Measurements from ENCODE around the gene PICALM.
"Not testable (repeated sequence)": the region's sequence is repeated elsewhere in the genome, so short reads cannot be mapped to it uniquely, and the experiment has no call there.

PICALM gene

DNA sequence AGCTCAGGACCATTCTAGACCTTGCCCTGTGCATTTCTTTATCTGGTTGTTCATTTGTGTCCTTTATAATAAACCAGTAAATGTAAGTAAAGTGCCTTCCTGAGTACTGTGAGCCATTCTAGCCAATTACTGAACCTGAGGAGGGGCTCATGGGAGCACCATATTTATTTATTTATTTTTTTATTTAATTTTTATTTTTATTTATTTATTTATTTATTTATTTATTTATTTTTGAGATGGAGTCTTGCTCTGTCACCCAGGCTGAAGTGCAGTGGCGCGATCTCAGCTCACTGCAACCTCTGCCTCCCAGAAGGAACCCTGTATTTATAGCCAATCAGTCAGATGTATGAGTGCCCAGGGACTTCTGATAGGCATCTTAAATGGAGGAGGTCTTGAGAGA, 18.8 kb upstream of the PICALM start:
- DNase-seq (ENCODE audit: low read depth, low spot score); H3K4me3 ChIP-seq (ENCODE audit: low read length): not testable (repeated sequence)

DNA sequence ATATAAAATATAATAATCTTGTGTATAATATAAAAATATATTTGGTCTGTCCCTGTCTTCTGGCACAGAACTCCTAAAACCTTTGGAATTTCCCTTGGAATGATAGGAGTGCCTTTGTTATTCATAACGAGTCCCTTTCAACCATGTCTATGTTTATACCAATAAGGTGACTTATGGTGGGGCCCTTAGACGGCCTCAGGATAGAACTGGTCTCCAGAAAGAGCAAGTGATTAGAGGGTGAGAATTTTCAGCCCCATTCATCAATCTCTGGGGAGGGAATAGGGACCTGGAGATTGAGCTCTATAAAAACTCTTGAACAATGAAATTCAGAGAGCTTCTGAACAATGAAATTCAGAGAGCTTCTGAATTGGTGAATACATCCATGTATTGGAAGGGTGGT, 18.4 kb upstream of the PICALM start:
- no peak for DNase-seq (ENCODE audit: low read depth, low spot score)
- H3K4me3 ChIP-seq (ENCODE audit: low read length): no peak overlapping the region

DNA sequence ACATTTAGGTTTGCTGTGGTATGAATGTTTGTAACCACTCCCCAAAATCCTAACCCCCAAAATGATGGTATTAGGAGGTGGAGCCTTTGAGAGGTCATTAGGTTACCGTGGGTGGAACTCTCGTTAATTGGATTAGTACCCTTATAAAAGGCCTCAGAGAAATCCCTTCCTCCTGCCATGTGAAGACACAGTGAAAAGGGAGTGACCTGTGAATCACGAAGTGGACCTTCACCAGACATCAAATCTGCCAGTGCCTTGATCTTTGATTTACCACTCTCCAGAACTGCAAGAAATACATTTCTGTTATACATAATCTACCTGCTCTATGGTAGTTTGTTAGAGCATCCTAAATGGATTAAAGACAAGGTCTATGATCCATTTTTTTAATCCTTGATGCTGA, 12.6 kb upstream of the PICALM start:
- no peak for DNase-seq (ENCODE audit: low read depth, low spot score)
- no peak overlapping the region for H3K4me3 ChIP-seq (ENCODE audit: low read length)

DNA sequence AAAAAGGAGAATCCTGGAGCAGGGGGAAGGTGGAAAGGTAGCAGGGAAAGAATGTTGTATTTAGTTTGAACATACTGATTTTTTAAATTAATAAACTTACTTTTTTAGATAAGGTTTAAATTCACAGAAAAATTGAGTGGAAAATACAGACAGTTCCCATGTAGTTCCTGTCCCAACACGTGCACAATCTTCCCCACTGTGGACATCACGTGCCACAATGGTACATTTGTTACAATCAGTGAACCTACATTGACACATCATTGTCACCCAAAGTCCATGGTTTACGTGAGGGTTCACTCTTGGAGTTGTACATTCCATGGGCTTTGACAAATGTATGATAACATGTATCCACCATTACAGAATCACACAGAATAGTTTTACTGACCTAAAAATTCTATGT, 10.5 kb upstream of the PICALM start:
- no peak overlapping the region for H3K4me3 ChIP-seq (ENCODE audit: low read length)
- no peak for DNase-seq (ENCODE audit: low read depth, low spot score)

DNA sequence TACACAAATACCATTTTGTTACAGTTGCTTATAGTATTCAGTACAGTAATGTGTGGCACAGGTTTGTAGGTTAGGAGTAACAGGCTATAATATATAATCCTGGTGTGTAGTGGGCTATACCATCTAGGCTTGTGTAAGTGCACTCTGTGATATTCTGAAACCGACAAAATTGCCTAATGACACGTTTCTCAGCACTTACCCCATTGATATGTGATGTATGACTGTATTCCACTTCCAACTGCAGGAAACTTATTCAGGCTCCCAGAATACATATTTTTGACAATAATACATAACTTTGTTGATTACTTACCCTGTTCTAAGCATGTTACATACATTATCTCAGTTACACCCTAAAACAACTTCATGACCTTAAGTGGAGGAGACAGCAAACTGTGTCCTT, 5.1 kb upstream of the PICALM start:
- DNase-seq (ENCODE audit: low read depth, low spot score): no peak
- H3K4me3 ChIP-seq (ENCODE audit: low read length): no peak overlapping the region

DNA sequence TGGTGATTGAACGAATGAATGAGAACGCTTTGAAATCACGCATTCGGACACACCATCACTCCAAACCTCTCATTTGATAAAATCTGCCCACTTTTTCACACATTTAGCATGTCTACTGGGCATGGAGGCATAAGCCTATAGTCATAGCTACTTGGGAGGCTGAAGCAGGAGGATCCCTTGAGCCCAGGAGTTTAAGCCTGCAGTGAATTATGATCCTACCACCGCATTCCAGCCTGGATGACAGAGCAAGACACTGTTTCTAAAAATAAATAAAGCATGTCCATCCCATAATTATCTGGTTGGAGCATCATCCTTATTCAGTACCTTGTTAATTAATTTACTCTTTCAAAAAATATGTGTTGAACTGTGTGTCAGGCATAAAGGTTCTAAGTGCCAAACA, 3.3 kb upstream of the PICALM start:
- DNase-seq (ENCODE audit: low read depth, low spot score): no peak
- H3K4me3 ChIP-seq (ENCODE audit: low read length): no peak overlapping the region

DNA sequence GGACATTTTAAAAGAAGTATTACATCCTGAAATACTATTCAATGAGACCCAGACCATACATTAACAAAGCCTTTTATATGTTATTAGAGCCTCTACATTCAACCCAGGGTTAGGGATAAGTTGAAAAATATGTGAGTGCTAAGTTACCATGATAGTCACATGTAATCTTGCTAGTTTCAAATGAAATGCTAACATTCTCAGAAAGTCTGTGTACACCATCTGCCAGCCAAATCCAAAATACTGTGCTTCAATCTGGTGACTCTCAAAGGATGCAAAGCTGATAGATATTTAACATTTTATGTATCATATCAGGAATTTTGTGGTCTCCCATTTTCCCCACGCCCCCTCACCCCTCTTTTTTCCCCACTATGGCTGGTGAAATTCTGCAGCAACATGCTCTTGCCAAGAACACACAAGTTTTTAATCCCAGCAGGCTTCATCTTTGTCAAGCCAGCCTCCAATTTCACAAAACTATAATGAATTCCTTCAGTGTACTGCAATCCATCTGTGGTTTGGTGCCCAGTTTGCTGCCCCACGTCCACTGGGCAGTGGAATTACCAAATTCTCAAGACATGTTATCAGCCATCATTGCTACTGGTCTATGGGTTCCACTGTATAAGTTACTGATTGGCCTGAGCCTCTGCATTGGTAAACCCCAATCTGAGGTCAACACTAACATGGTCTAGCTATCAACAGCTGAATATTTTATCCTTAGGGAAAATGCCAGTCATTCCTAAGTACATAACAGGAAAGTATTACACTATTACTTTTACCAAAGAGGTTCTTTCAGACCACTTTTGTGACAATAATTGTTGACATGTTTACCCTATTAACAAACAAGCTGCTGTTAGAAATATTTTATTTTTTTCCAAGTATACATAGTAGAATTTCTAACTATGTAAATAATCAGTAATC, 1.5 kb upstream of the PICALM start:
- no peak for DNase-seq (ENCODE audit: low read depth, low spot score)
- H3K4me3 ChIP-seq (ENCODE audit: low read length): no peak overlapping the region

DNA sequence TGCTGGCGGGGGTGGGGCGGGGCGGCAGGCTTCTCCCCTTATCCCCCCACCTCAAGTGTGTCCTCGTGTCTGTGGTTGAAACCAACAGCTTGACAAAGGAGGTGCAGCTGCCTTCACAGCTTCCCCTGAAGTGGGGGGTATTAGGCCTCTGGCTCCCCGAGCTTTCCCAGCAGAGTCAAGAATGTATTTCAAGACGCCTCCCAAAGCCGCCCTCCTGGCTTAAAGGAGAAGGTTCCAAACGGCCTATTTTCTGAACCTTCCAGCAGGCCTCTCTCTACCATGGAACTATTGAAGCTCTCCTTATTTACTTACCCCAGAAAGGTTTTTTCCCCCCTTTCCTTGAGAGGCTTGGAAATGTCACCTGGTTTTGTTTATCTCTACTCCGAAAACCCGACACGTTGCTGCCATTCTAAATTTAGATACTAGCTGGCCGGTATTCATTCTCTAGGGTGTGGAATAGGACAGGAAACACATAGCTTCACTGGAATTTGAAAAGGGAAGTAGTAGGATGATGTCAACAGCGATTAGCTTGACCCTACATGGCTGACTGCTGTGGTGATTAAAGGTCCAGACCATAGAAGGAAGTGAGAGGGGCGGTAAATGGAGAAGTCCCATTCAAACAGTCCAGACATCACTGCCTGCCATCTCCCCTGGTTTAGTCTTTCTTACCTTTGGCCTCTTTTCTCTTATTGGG, 671 bp upstream of the PICALM start:
- H3K4me3 ChIP-seq (ENCODE audit: low read length): peak overlapping the region; percentile 45
- no peak for DNase-seq (ENCODE audit: low read depth, low spot score)

DNA sequence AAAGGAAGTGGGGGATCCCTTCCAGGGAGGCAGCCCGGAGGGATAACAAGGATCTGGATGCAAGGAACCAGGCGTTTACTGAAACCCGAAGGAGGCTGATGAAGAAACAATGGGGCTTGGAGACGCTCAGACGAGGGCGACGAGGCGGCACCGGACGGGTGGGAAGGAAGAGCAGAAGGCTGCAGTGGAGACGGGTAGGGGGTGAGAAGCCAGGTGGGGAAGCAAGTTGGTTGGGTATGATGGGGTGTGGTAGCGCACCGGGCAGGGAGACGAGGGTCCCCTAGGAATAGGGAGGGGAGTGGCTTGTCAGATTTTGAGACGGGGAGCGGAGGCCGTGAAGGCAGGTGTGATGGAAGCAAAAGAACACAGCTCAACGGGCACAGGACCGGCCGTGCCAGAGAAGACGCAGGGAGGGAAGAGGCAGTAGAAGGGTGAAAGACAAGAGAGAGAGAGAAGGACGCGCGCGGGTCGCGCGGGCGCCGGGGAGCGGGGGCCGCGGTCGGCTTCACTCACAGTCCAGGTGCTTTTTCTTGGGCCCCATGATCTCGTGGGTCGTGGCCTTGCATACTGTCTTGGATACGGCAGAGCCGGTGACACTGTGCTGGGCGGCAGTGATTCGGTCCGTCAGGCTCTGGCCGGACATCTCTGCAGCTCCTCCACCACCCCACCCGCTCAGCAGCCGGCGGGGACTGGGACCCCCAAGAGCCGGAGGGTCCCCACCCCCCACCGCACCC, 579 bp downstream of the PICALM start:
- peak overlapping the region; percentile 85 for H3K4me3 ChIP-seq (ENCODE audit: low read length)
- no peak for DNase-seq (ENCODE audit: low read depth, low spot score)

DNA sequence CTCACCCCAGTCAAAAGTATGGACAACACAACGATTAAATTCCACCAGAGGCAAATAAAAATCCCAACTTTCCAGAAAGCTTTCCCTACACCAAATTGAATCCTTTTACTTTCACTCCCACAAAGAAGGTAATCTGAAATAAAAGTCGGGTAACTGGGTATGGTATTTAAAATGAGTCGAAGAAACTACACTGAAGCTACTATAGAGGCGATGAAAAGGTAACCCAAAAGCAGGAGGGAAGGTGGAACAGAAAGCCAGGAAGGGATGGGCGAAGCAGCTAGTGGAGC, 1.1 kb downstream of the PICALM start:
- no peak for DNase-seq (ENCODE audit: low read depth, low spot score)
- peak overlapping the region; percentile 85 for H3K4me3 ChIP-seq (ENCODE audit: low read length)

DNA sequence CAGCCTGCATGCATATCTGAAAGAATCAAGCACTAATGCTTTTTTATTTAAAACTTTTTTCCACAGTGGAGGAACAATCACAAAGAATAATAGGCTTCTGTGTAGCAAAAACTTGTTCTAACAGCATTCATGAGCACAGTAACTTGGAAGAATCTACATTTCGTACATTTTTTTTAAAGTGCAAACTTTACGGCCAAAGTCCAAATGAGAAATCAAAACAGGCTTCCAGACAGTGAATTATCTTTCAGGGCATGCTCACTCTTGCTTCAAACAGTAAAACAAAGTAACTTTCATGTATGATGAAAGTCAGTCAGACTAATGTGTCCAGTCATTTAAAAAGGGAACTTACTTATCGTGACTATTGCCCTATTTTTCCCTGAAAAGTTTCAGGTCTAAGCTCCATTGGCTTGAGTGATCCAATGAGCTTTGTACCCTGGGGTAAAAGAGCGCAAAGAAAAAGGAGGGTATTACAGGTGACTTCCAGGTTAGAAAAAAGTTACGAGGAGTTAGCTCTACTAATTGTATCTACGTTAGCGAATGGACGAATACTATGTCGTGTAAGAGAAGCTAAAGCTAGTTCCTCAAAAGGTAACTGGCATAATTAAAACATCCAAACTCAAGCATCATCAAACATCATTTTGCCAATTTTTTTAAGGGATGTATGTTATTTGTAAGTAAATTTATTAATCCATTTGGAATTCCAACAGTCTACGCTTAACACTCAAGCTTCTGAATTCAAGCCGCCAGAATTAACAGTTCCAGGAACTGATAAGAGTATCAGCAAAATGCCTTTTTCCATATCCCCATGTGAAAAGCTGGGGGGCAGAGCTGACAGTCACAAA, 1.7 kb downstream of the PICALM start:
- H3K4me3 ChIP-seq (ENCODE audit: low read length): peak overlapping the region; percentile 85
- DNase-seq (ENCODE audit: low read depth, low spot score): no peak

DNA sequence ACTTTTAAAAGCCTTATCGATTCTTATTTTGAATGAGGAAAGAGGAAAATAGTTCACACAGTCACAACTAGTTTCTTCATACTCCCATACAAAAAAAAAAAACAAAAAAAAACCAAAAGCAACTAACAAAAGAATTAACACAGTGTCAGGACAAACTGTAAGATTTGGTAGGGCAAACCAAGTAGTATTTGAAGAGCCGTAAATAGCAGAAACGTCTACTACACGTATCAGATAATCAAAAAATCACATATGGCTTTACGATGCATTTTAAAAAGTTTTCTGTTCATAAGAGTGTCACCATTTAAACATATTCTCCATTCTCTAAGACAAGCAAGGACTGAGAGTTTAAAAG, 2.3 kb downstream of the PICALM start:
- DNase-seq (ENCODE audit: low read depth, low spot score): no peak
- H3K4me3 ChIP-seq (ENCODE audit: low read length): no peak overlapping the region

DNA sequence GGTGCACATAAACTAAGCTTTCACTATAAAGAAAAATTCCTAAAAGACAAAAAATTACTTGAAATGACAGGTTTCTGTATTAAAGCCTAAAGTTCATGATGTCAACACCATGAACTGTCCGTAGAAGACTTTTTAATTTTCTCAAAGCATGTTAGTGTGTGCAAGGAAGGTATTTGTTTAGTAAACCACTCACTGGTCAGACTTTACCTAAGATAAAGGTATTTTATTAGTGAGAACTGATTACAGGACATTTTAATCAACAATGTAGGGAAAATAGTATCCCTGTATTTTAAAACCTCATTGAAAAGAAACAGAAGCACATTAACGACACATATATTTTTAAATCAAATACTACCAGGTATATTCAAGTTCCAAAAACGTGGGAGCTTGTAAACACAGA, 2.9 kb downstream of the PICALM start:
- no peak for DNase-seq (ENCODE audit: low read depth, low spot score)
- no peak overlapping the region for H3K4me3 ChIP-seq (ENCODE audit: low read length)

DNA sequence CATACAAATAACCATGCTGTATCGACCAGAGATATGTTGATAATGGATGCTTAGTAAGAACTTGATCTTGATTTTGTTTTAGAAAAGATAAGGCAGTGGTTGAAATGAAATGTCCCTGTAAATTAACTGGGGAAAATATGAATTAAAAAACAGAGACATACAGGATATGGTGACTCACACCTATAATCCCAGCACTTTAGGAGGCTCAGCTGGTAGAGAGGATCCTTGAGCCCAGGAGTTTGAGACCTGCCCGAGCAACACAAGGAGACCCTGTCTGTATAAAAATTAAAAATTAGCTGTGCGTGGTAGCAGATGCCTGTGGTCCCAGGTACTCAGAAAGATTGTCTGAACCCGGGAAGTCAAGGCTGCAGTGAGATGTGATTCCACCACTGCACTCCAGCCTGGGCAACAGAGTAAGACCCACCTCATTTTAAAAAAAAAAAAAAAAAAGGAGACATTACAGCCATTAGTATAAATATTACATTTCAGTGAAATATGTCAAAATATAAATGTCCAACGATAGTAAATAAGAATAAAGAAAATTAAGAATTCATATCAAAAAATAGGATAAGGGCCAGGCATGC, 4.6 kb downstream of the PICALM start:
- H3K4me3 ChIP-seq (ENCODE audit: low read length): no peak overlapping the region
- no peak for DNase-seq (ENCODE audit: low read depth, low spot score)

DNA sequence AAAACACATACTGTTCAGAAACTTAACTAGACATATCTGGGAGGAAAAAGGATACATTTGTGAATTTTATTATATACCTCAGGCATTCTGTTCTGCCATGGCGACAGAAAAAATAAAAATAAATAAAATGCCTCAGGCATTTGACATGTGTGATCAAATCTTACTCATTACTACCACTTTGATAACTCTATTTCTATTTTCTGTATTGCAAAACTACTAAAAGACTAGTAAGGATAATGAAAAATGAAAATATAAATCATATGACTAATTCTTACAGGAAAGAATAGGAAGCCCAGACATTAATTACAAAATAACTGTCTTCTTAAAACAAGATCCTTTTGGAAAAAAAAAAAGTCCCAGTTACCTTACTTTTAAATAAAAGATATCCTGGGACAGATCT, 5.3 kb downstream of the PICALM start:
- no peak for DNase-seq (ENCODE audit: low read depth, low spot score)
- no peak overlapping the region for H3K4me3 ChIP-seq (ENCODE audit: low read length)

DNA sequence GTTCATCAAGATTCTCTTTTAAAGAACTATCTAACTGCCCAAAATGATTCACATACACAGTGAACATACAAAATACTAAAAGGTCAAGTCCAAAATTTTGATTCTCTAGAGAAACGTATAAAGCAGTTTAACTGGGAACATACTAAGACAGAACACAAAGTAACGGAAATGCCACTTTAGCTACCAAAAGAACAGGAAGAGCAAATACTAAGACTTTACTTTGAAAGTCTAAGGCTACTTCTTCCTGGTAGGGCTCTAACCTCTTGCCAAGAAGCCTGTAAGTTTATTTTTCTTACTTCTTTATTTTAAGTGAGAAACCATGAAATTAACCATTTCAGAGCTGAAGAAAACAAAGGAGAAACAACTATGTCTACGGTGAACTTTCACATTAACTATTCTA, 6.2 kb downstream of the PICALM start:
- no peak for DNase-seq (ENCODE audit: low read depth, low spot score)
- no peak overlapping the region for H3K4me3 ChIP-seq (ENCODE audit: low read length)

DNA sequence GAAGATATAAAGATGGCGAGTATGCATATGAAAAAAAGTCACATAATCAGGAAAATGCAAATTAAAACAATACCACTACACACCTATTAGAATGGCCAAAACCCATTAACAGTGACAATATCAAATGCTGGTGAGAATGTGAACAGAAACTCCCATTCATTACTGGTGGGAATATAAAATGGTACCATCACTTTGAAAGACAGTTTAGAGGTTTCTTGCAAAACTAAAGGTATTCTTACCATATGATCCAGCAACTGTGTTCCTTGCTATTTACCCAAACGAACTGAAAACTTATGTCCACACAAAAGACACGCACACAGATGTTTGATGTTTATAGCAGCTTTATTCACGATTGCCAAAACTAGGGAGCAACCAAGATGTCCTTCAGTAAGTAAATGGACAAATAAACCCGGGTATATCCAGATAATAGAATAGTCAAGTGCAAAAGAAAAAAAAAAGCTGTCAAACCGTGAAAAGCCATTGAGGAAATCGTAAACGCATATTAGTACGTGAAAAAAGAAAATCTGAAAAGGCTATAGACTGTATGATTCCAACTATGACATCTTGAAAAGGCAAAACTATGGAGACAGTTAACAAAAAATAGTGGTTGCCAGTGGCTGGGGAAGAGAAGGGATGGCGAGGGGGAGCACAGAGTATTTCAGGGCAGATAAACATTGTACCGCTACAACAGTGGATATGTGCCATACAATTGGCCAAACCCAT, 7.2 kb downstream of the PICALM start:
- no peak for DNase-seq (ENCODE audit: low read depth, low spot score)
- H3K4me3 ChIP-seq (ENCODE audit: low read length): no peak overlapping the region

DNA sequence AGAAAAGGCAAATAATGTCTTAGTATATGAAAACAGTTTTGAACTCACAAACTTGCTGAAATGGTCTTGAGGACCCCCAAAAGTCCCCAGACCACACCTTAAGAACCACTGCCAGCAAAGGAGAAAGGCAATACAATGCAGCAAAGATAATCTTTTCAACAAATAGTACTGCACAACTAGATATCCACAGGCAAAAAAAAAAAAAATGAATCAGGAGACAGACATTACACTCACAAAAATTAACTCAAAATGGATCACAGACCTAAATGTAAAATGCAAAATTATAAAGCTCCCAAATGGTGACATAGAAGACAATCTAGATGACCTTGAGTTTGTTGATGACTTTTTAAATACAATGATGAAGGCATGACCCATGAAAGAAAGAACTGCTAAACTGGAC, 8.3 kb downstream of the PICALM start:
- no peak for DNase-seq (ENCODE audit: low read depth, low spot score)
- no peak overlapping the region for H3K4me3 ChIP-seq (ENCODE audit: low read length)

DNA sequence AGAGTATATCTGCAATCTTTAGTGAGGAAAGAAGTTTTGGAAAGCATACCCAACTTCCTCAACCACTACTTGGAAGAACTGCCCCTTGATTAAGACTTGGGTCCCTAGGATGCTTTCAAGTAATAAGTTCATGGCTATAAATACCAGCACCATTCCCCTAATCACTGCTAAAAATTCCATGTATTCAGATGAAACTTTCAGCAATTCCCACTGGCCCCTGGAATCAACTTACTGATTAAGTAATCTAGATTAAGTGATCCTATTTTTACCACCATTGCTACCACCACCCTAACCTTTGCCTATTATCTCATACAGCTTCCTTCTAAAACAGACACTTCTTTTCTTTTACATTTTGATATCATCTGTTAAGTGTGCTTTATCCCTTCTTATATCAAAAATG, 10.5 kb downstream of the PICALM start:
- no peak for DNase-seq (ENCODE audit: low read depth, low spot score)
- H3K4me3 ChIP-seq (ENCODE audit: low read length): no peak overlapping the region
